Endodermal cell (in vitro differentiated cells): ENCODE measurements around the gene TRIM26. TPM values are rescaled to one million over a fixed set of nuclear protein-coding genes. Genes with fewer than 3 reads are reported as not detected.

Experiments used
- DNase-seq: peaks from one replicate; pipeline ENCODE4 v3.0.0-alpha.2; 2017
- H3K27ac ChIP-seq: 2 replicates; pipeline ENCODE4 v1.5.1; 2013; ENCODE audit warnings: mild to moderate bottlenecking, low read depth, low read length, moderate library complexity
- H3K27me3 ChIP-seq: 2 replicates; pipeline ENCODE4 v1.6.1; 2013; ENCODE audit warnings: mild to moderate bottlenecking, low read length, moderate library complexity; ENCODE audit not compliant: insufficient read depth, control insufficient read depth, poor library complexity, severe bottlenecking
- H3K36me3 ChIP-seq: 2 replicates; pipeline ENCODE4 v1.7.0; 2013; ENCODE audit warnings: mild to moderate bottlenecking, low read length, moderate library complexity; ENCODE audit not compliant: control insufficient read depth, insufficient read depth
- H3K4me1 ChIP-seq: one replicate; pipeline ENCODE4 v1.7.0; 2013; ENCODE audit warnings: low read length; ENCODE audit not compliant: control insufficient read depth, insufficient read depth
- H3K4me3 ChIP-seq: 2 replicates; pipeline ENCODE4 v1.5.1; 2013; ENCODE audit warnings: mild to moderate bottlenecking, low read length, moderate library complexity
- H3K9ac ChIP-seq: 2 replicates; pipeline ENCODE4 v1.6.1; 2013; ENCODE audit warnings: mild to moderate bottlenecking, low read length, moderate library complexity; ENCODE audit not compliant: poor library complexity, severe bottlenecking; ENCODE audit errors: extremely low read depth
- H3K9me3 ChIP-seq: 2 replicates; pipeline ENCODE4 v1.6.1; 2013; ENCODE audit warnings: mild to moderate bottlenecking, low read length, moderate library complexity; ENCODE audit not compliant: control insufficient read depth
- H3K27ac Mint-ChIP-seq: 2 replicates; pipeline ENCODE4 v1.8.0; 2020; ENCODE audit warnings: mixed read lengths
- H3K27me3 Mint-ChIP-seq: 2 replicates; pipeline ENCODE4 v1.8.0; 2021; ENCODE audit warnings: mild to moderate bottlenecking, mixed read lengths; ENCODE audit not compliant: insufficient read depth
- H3K36me3 Mint-ChIP-seq: 2 replicates; pipeline ENCODE4 v1.8.0; 2020; ENCODE audit warnings: low read depth, mixed read lengths
- H3K4me1 Mint-ChIP-seq: 2 replicates; pipeline ENCODE4 v1.8.0; 2020; ENCODE audit warnings: mixed read lengths
- H3K4me3 Mint-ChIP-seq: 2 replicates; pipeline ENCODE4 v1.8.0; 2020; ENCODE audit warnings: mild to moderate bottlenecking, moderate library complexity, mixed read lengths
- H3K9me3 Mint-ChIP-seq: 2 replicates; pipeline ENCODE4 v1.8.0; 2020; ENCODE audit warnings: mild to moderate bottlenecking, mixed read lengths
- CTCF ChIP-seq: fragments of 200-600 bp; sonication (generic); conservative IDR thresholded peaks from 2 replicates; pipeline ENCODE4 v1.5.0; 2021; ENCODE audit warnings: antibody characterized with exemption, mild to moderate bottlenecking
- WGBS, 2 experiments: methylation state at CpG; one replicate each; pipeline versions ENCODE4 v1.1.5 to v1.1.7; 2013; ENCODE audit warnings: missing lambda C conversion rate in 2 of 2, mixed read lengths in 1 of 2; ENCODE audit not compliant: insufficient coverage in 1 of 2, insufficient read length in 1 of 2; 5-methylcytosine and 5-hydroxymethylcytosine counted together
- total RNA-seq, 2 donors: library from RNA; stranded (reverse); fragmentation: NEBNext Ultra II Directional in 1 of 2; extraction: Animal tissue kit (Norgen Biotek cat#: 25700) in 1 of 2; gene quantifications; 2 replicates in 1 of 2; 3 replicates in 1 of 2; pipeline ENCODE4 v1.2.1, GENCODE V29; 2021

TRIM26 gene
- total RNA-seq, 2 donors from 2014 or later, result 29.3 to 35.3 TPM

- Histone ChIP-seq H3K9ac (no peak overlapping the region), H3K4me3 (no peak overlapping the region), H3K4me1 (no peaks in the 10 kb centered on the region), H3K9me3 (no peaks in the 10 kb centered on the region), H3K27ac (no peak overlapping the region), H3K36me3 (no peaks in the 10 kb centered on the region), H3K27me3 (peaks cover 12% of the 10 kb centered on the region)
- 63 to 76% methylated on average over 2 to 3 of the region's 3 CpGs for WGBS, 2 experiments
- TF ChIP-seq CTCF, result peak; percentile 19
- H3K36me3 Mint-ChIP-seq, result no peaks in the 10 kb centered on the region
- no peak for DNase-seq
- H3K4me1 Mint-ChIP-seq, result peaks cover 2% of the 10 kb centered on the region
- no peak overlapping the region for H3K27ac Mint-ChIP-seq
- no peak overlapping the region for H3K4me3 Mint-ChIP-seq
- no peaks in the 10 kb centered on the region for H3K9me3 Mint-ChIP-seq
- H3K27me3 Mint-ChIP-seq, result peaks cover 45% of the 10 kb centered on the region
Observed at GRCh38 chr6:30149234-30149633, 64.0 kb downstream of the TRIM26 start.

GRCh38 chr6:30147096-30147495, 66.1 kb downstream of the TRIM26 start:
- Histone ChIP-seq H3K4me1 (no peaks in the 10 kb centered on the region), H3K27me3 (peaks cover 12% of the 10 kb centered on the region), H3K9me3 (no peaks in the 10 kb centered on the region), H3K27ac (no peak overlapping the region), H3K4me3 (no peak overlapping the region), H3K9ac (no peak overlapping the region), H3K36me3 (no peaks in the 10 kb centered on the region)
- no peak for DNase-seq
- no peak overlapping the region for H3K4me3 Mint-ChIP-seq
- no peaks in the 10 kb centered on the region for H3K36me3 Mint-ChIP-seq
- no peaks in the 10 kb centered on the region for H3K9me3 Mint-ChIP-seq
- peaks cover 2% of the 10 kb centered on the region for H3K4me1 Mint-ChIP-seq
- WGBS, 2 experiments, result 87 to 88% methylated on average over 2 to 3 of the region's 3 CpGs
- peaks cover 39% of the 10 kb centered on the region for H3K27me3 Mint-ChIP-seq
- TF ChIP-seq CTCF, result no peak
- no peak overlapping the region for H3K27ac Mint-ChIP-seq

- TF ChIP-seq CTCF, result no peak
- H3K4me3 ChIP-seq, result no peak overlapping the region
- H3K27ac Mint-ChIP-seq, result no peak overlapping the region
- no peak overlapping the region for H3K4me3 Mint-ChIP-seq
- H3K4me1 Mint-ChIP-seq, result peaks cover 2% of the 10 kb centered on the region
- H3K27ac ChIP-seq, result no peak overlapping the region
- H3K4me1 ChIP-seq, result no peaks in the 10 kb centered on the region
- H3K27me3 Mint-ChIP-seq, result peaks cover 46% of the 10 kb centered on the region
- H3K36me3 ChIP-seq, result no peaks in the 10 kb centered on the region
- H3K9me3 Mint-ChIP-seq, result no peaks in the 10 kb centered on the region
- DNase-seq, result no peak
- WGBS, 2 experiments, result 37 to 65% methylated on average over 2 to 7 of the region's 7 CpGs
- no peaks in the 10 kb centered on the region for H3K36me3 Mint-ChIP-seq
- peaks cover 17% of the 10 kb centered on the region for H3K27me3 ChIP-seq
- H3K9me3 ChIP-seq, result no peaks in the 10 kb centered on the region
- H3K9ac ChIP-seq, result no peak overlapping the region
Observed at GRCh38 chr6:30145818-30146217, 67.4 kb downstream of the TRIM26 start.
